Measurements from ENCODE around the gene SDCCAG8. TPM values are rescaled to one million over a fixed set of nuclear protein-coding genes. Genes with fewer than 3 reads are reported as not detected.

SDCCAG8 gene
- polyA plus RNA-seq, 6 donors from 2014 or later, result 42.9 to 60.7 (median 53.0) TPM

- H3K36me3 Mint-ChIP-seq, result peaks cover 12 to 14% of the 10 kb centered on the region in 2 donors
- H3K27ac Mint-ChIP-seq, result peak overlapping the region in 1 of 6 donors; percentile 59
- H3K9me3 Mint-ChIP-seq, result peaks cover 0 to 5% (median 0%) of the 10 kb centered on the region in 7 donors
- peaks cover 2 to 17% (median 11%) of the 10 kb centered on the region in 3 donors for H3K4me1 Mint-ChIP-seq
- ATAC-seq (ENCODE audit: low read depth in 2 of 2), result no peak
- H3K27me3 Mint-ChIP-seq, result no peaks in the 10 kb centered on the region
- no peak for DNase-seq
- no peak overlapping the region for H3K4me3 Mint-ChIP-seq
These were observed 267.9 kb downstream of the SDCCAG8 start for GRCh38 chr1:243523766-243524165.

DNA sequence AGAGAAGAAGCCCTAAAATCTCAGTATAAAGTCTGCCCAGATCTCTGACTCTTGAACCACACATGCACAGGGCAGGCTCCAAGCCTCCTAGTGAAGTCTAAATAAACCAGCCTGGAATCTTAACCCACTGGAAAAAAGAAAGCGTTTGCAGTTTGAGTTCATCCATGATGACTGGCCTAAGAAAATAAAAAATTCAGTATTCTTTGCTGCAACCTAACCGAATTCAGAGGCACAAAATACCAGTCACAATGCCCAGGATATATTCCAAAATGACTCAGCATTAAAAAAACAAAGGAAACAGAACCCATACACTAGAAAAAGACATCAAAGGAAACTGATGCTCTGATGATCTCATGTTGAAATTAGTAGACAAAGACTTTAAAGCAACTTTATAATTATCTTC, 269.2 kb downstream of the SDCCAG8 start:
- H3K36me3 Mint-ChIP-seq, result peaks cover 7 to 15% of the 10 kb centered on the region in 2 donors
- peaks cover 0 to 5% (median 0%) of the 10 kb centered on the region in 7 donors for H3K9me3 Mint-ChIP-seq
- H3K27ac Mint-ChIP-seq, result peak overlapping the region in 2 of 6 donors; percentile 21 to 42
- peaks cover 2 to 17% (median 11%) of the 10 kb centered on the region in 3 donors for H3K4me1 Mint-ChIP-seq
- ATAC-seq (ENCODE audit: low read depth in 2 of 2) (no peak), DNase-seq (no peak)
- no peaks in the 10 kb centered on the region for H3K27me3 Mint-ChIP-seq
- H3K4me3 Mint-ChIP-seq, result no peak overlapping the region

GRCh38 chr1:243526180-243526579, 270.3 kb downstream of the SDCCAG8 start:
- Mint-ChIP-seq H3K9me3 (peaks cover 0 to 5% (median 0%) of the 10 kb centered on the region in 7 donors), H3K27me3 (no peaks in the 10 kb centered on the region), H3K4me3 (no peak overlapping the region), H3K36me3 (peaks cover 7 to 15% of the 10 kb centered on the region in 2 donors), H3K4me1 (peaks cover 2 to 17% (median 11%) of the 10 kb centered on the region in 3 donors), H3K27ac (no peak overlapping the region)
- ATAC-seq (ENCODE audit: low read depth in 2 of 2), result no peak
- DNase-seq, result no peak

GRCh38 chr1:243528459-243529121, 272.7 kb downstream of the SDCCAG8 start:
- no peak for DNase-seq
- H3K9me3 Mint-ChIP-seq, result peaks cover 0 to 5% (median 0%) of the 10 kb centered on the region in 7 donors
- peak overlapping the region in 1 of 8 donors; percentile 11 for H3K4me3 Mint-ChIP-seq
- no peaks in the 10 kb centered on the region for H3K27me3 Mint-ChIP-seq
- H3K36me3 Mint-ChIP-seq, result peaks cover 7 to 15% of the 10 kb centered on the region in 2 donors
- ATAC-seq (ENCODE audit: low read depth in 2 of 2), result no peak
- peaks cover 14 to 19% (median 14%) of the 10 kb centered on the region in 3 donors for H3K4me1 Mint-ChIP-seq
- peak overlapping the region in 2 of 6 donors; percentile 53 to 80 for H3K27ac Mint-ChIP-seq

DNA sequence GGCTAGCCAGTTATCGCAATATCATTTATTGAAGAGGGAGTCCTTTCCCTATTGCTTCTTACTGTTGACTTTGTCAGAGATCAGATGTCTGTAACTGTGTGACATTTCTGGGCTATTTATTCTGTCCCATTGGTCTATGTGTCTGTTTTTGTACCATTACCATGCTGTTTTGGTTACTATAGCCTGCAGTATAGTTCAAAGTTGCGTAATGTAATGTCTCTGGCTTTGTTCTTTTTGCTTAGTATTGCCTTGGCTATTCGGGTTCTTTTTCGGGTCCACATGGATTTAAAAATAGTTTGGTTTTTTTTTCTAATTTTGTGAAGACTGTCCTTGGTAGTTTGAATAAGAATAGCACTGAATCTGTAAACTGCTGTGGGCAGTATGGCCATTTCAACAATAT, 273.7 kb downstream of the SDCCAG8 start:
- peak overlapping the region in 1 of 6 donors; percentile 41 for H3K27ac Mint-ChIP-seq
- ATAC-seq (ENCODE audit: low read depth in 2 of 2), result no peak
- H3K9me3 Mint-ChIP-seq, result peaks cover 0 to 5% (median 0%) of the 10 kb centered on the region in 7 donors

GRCh38 chr1:243535014-243535413, 279.2 kb downstream of the SDCCAG8 start:
- DNase-seq, result no peak
- H3K4me1 Mint-ChIP-seq, result peaks cover 4 to 19% (median 13%) of the 10 kb centered on the region in 3 donors
- no peaks in the 10 kb centered on the region for H3K9me3 Mint-ChIP-seq
- H3K36me3 Mint-ChIP-seq, result peaks cover 10 to 16% of the 10 kb centered on the region in 2 donors
- no peak for ATAC-seq (ENCODE audit: low read depth in 2 of 2)
- H3K4me3 Mint-ChIP-seq, result no peak overlapping the region
- H3K27me3 Mint-ChIP-seq, result no peaks in the 10 kb centered on the region
- peak overlapping the region in 1 of 6 donors; percentile 12 for H3K27ac Mint-ChIP-seq

More for the DNA sequence above, 273.7 kb downstream of the SDCCAG8 start:
- DNase-seq, result no peak
- Mint-ChIP-seq H3K36me3 (peaks cover 7 to 15% of the 10 kb centered on the region in 2 donors), H3K4me3 (no peak overlapping the region), H3K4me1 (peaks cover 15 to 23% (median 20%) of the 10 kb centered on the region in 3 donors), H3K27me3 (no peaks in the 10 kb centered on the region)

DNA sequence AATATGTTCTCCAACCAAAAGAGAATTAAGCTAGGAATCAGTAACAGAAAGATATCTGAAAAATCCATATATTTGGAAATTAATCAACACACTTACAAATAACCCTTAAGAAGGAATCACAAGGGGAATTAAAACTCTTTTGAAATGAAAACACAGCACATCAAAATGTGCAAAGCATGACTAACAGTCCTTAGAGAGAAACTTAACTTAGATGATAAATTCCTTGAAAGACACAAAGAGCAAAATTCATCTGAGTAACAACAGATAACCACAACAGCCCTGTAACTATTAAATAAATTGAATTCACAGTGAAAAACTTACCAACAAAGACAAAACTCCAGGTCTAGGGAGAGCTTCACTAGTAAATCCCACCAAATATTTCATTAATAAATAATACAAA, 283.8 kb downstream of the SDCCAG8 start:
- H3K4me3 Mint-ChIP-seq, result no peak overlapping the region
- H3K27ac Mint-ChIP-seq, result no peak overlapping the region
- peaks cover 17 to 22% of the 10 kb centered on the region in 2 donors for H3K36me3 Mint-ChIP-seq
- ATAC-seq (ENCODE audit: low read depth in 2 of 2) (no peak), DNase-seq (no peak)
- H3K4me1 Mint-ChIP-seq, result peaks cover 0 to 12% (median 0%) of the 10 kb centered on the region in 3 donors
- no peaks in the 10 kb centered on the region for H3K27me3 Mint-ChIP-seq
- no peaks in the 10 kb centered on the region for H3K9me3 Mint-ChIP-seq

GRCh38 chr1:243542739-243543415, 287.0 kb downstream of the SDCCAG8 start:
- no peaks in the 10 kb centered on the region for H3K9me3 Mint-ChIP-seq
- peaks cover 7 to 11% of the 10 kb centered on the region in 2 donors for H3K36me3 Mint-ChIP-seq

GRCh38 chr1:243543501-243543900, 287.7 kb downstream of the SDCCAG8 start:
- ATAC-seq (ENCODE audit: low read depth in 2 of 2) (no peak), DNase-seq (no peak)
- H3K9me3 Mint-ChIP-seq, result no peaks in the 10 kb centered on the region
- peak overlapping the region in 1 of 6 donors; percentile 30 for H3K27ac Mint-ChIP-seq
- no peak overlapping the region for H3K4me3 Mint-ChIP-seq
- peaks cover 6 to 7% of the 10 kb centered on the region in 2 donors for H3K36me3 Mint-ChIP-seq
- peaks cover 0 to 12% (median 0%) of the 10 kb centered on the region in 3 donors for H3K4me1 Mint-ChIP-seq
- H3K27me3 Mint-ChIP-seq, result no peaks in the 10 kb centered on the region

More at GRCh38 chr1:243542739-243543415, 287.0 kb downstream of the SDCCAG8 start:
- DNase-seq (no peak), ATAC-seq (ENCODE audit: low read depth in 2 of 2) (no peak)
- Mint-ChIP-seq H3K4me3 (no peak overlapping the region), H3K4me1 (peaks cover 0 to 12% (median 0%) of the 10 kb centered on the region in 3 donors), H3K27ac (peak overlapping the region in 1 of 6 donors; percentile 20), H3K27me3 (no peaks in the 10 kb centered on the region)

GRCh38 chr1:243546457-243546856, 290.6 kb downstream of the SDCCAG8 start:
- H3K4me1 Mint-ChIP-seq, result peaks cover 0 to 2% (median 0%) of the 10 kb centered on the region in 3 donors
- no peak overlapping the region for H3K27ac Mint-ChIP-seq
- no peak overlapping the region for H3K4me3 Mint-ChIP-seq
- H3K36me3 Mint-ChIP-seq, result peaks cover 7 to 15% of the 10 kb centered on the region in 2 donors
- H3K9me3 Mint-ChIP-seq, result no peaks in the 10 kb centered on the region
- ATAC-seq (ENCODE audit: low read depth in 2 of 2), result no peak
- H3K27me3 Mint-ChIP-seq, result no peaks in the 10 kb centered on the region
- DNase-seq, result no peak

DNA sequence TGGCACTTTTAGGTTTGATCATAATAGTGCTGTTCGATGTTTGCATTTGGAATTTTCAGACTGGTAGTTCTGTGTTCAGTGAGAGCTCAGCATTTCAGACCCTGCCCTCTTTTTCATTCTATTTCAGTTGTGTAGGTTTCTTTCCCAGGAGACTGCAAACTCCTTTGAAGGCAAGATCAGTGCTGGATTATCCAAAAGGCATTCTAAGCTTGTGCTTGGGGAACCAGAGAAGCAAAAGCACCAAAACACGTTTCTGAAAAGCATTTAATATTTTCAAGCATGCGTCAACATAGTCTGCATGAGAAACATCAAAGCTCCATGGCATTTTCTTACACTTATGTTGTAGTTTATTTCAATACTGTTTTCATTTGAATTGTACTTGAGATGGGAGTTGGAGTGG, 292.1 kb downstream of the SDCCAG8 start:
- H3K36me3 Mint-ChIP-seq, result peaks cover 7 to 15% of the 10 kb centered on the region in 2 donors
- H3K4me1 Mint-ChIP-seq, result no peaks in the 10 kb centered on the region
- H3K9me3 Mint-ChIP-seq, result no peaks in the 10 kb centered on the region
- no peak for ATAC-seq (ENCODE audit: low read depth in 2 of 2)
- no peak for DNase-seq
- no peak overlapping the region for H3K4me3 Mint-ChIP-seq
- H3K27me3 Mint-ChIP-seq, result no peaks in the 10 kb centered on the region
- H3K27ac Mint-ChIP-seq, result no peak overlapping the region

DNA sequence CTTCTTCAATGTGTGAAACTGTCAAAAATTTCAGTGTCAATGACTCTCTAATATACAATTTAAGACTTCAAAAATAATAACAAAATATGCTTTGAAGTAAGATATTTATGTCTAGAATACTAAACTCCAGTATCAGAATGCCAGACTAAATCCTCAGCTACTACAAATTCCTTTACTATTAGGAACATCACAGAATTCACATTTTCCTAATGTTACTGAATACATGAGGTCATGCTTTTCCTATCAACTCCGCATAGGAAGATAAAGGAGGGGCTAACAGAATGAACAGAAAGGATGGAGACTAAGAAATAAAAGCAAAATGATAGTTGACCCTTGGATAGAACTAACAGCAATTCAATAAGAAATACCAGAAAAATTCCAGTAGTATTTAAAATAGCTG, 292.7 kb downstream of the SDCCAG8 start:
- H3K36me3 Mint-ChIP-seq, result peaks cover 6 to 15% of the 10 kb centered on the region in 2 donors
- H3K27ac Mint-ChIP-seq, result no peak overlapping the region
- H3K4me3 Mint-ChIP-seq, result no peak overlapping the region
- DNase-seq (no peak), ATAC-seq (ENCODE audit: low read depth in 2 of 2) (no peak)
- H3K4me1 Mint-ChIP-seq, result no peaks in the 10 kb centered on the region
- H3K27me3 Mint-ChIP-seq, result no peaks in the 10 kb centered on the region
- H3K9me3 Mint-ChIP-seq, result no peaks in the 10 kb centered on the region

DNA sequence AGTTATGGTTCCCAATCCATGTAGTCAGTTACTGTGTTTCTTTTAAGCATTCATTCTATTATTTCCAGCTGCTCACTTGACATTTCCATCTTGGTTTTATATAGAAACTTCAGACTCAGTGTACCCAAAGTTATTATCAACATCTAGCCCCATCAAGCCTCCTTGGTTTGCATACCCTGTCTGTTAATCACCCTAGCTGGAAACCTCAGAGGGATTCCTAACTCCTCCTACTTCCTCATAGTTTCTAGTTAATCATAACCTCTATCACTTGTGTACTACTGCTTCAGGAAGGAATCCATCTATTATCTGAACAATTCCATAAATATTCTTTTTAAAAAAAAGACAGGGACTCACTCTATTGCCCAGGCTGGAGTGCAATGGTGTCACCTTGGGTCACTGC, 293.3 kb downstream of the SDCCAG8 start:
- ATAC-seq (ENCODE audit: low read depth in 2 of 2), result no peak
- DNase-seq, result no peak
- no peaks in the 10 kb centered on the region for H3K4me1 Mint-ChIP-seq
- no peak overlapping the region for H3K4me3 Mint-ChIP-seq
- no peaks in the 10 kb centered on the region for H3K27me3 Mint-ChIP-seq
- H3K9me3 Mint-ChIP-seq, result no peaks in the 10 kb centered on the region
- peaks cover 0 to 11% of the 10 kb centered on the region in 2 donors for H3K36me3 Mint-ChIP-seq
- H3K27ac Mint-ChIP-seq, result no peak overlapping the region

Measured in naive B cell (primary cell).